Measurements from ENCODE around the gene TNFRSF13B.
"Not testable (repeated sequence)": the region's sequence is repeated elsewhere in the genome, so short reads cannot be mapped to it uniquely, and the experiment has no call there.

TNFRSF13B gene

DNA sequence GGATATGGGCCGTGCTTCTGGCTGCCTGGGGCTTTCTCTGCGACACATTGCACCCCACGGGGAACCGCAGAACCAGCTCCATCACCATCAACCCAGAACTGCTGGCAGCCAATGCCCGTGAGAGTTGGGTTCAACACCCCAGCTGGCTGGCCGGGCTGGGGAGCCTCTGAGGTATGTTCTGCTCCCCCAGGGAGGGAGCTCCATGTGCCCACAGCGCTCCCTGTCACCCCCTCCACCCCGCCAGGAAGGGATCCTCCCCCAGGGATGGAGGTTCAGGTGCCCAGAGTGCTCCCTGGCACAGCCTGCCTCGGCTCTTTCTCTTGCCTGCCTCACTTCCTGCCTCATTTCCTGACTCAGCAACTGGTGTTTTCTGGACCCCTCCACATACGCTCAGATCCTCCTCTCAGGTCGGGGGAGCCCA lies 46.1 kb upstream of the TNFRSF13B start:
- DNase-seq (ENCODE audit: low read depth): no peak
- no peak for TF ChIP-seq CTCF (IDR thresholded peaks at IDR 0.05; ENCODE audit: low read length, missing control alignments)

GRCh38 chr17:17017343-17018014 lies 45.6 kb upstream of the TNFRSF13B start:
- no peak for TF ChIP-seq CTCF (IDR thresholded peaks at IDR 0.05; ENCODE audit: low read length, missing control alignments)
- H3K4me3 ChIP-seq (replicated peaks; ENCODE audit: low read depth, low read length): no peak overlapping the region
- no peak for DNase-seq (ENCODE audit: low read depth)

More for the DNA sequence above, 46.1 kb upstream of the TNFRSF13B start:
- H3K4me3 ChIP-seq (replicated peaks; ENCODE audit: low read depth, low read length): no peak overlapping the region

DNA sequence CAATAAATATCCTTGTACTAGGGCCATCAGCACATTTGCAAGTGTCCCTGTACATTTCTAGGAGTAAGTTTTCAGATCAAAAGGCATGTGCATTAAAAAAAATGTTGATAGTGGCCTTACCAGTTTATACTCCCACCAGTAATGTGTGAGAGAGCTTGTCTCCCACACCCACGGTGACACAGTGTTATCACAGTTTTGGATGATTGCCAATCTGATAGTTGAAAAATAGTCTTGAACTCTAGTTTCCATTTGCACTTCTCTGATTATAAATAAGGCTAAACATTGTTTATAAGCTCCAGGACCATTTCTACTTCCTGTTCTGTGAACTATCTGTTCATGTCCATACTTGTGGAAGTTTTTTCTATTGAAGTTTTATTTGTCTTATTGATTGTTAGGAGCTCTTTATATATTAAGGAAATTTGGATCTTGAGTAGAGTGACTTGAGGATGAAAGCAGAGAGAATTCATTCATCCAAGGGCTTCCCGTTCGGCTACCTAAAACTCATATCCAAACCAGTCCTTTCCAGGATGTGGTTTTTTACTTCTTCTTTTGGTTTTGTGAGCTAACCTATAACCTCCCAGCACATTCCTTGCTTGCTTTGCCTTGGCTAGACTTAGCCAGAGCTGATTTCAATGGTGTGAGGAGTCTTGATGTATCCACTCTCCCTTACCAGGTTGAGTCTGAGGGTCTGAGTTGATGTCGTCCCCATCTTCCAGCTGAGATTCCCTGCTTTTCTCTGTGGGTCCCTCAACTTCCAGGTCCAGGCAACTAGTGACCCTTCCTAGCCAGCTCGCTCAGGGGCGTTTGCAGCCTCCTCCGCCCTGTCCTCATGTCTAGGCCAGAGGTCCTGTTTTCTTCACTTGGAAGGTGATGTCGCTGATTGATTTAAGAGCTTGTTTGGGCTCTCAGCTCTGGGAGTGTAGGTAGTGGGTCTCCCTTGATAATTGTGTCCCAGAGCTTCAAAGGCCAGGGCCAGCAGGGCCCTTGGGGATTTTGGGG lies 44.6 kb upstream of the TNFRSF13B start:
- DNase-seq (ENCODE audit: low read depth); H3K4me3 ChIP-seq (replicated peaks; ENCODE audit: low read depth, low read length): not testable (repeated sequence)

DNA sequence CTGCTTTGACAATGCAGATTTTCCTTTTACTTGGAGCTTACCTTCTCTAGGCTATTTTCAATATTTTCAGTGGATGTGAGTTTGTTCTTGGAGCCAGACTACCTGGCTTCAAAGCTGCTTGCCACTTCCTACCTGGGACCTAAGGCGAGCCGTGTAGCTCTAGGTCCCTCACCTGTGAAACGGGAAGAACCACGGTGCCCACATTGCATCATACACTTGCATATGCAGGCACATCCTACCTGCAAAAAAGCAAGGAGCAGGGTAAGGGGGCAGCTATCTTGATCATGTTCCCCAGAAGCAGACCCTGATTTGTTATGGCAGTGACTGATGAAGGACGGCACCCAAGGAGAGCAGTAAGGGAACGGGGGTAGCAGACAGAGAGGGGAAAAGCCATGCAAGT lies 43.3 kb upstream of the TNFRSF13B start:
- TF ChIP-seq CTCF (IDR thresholded peaks at IDR 0.05; ENCODE audit: low read length, missing control alignments): no peak
- no peak overlapping the region for H3K4me3 ChIP-seq (replicated peaks; ENCODE audit: low read depth, low read length)
- no peak for DNase-seq (ENCODE audit: low read depth)

DNA sequence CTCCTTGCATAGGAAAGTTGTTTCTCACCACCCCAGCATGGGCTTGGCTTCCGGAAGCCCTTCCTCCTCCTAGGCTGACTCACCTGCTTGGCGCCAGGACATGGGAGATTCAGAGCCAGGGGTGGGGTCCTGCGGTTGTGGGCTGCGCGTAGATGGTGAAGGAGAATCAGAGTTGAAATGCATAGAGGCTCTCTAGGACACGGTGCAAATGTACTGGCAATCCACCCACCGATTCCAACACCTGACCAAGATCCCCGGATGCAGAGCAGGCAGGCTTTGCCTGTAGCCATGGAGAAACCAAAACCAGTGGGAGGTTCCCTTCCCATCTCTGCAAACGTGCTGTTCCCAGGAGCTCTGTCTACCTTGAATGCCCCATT lies 42.8 kb upstream of the TNFRSF13B start:
- H3K4me3 ChIP-seq (replicated peaks; ENCODE audit: low read depth, low read length); DNase-seq (ENCODE audit: low read depth): not testable (repeated sequence)

- DNase-seq (ENCODE audit: low read depth); H3K4me3 ChIP-seq (replicated peaks; ENCODE audit: low read depth, low read length): not testable (repeated sequence)
Observed at GRCh38 chr17:17013828-17014747, 42.2 kb upstream of the TNFRSF13B start.

GRCh38 chr17:17011043-17011907 lies 39.4 kb upstream of the TNFRSF13B start:
- peak; percentile 85 for DNase-seq (ENCODE audit: low read depth)
- not testable (repeated sequence) for H3K4me3 ChIP-seq (replicated peaks; ENCODE audit: low read depth, low read length)

- H3K4me3 ChIP-seq (replicated peaks; ENCODE audit: low read depth, low read length); DNase-seq (ENCODE audit: low read depth): not testable (repeated sequence)
Observed at GRCh38 chr17:17010545-17011034, 38.7 kb upstream of the TNFRSF13B start.

DNA sequence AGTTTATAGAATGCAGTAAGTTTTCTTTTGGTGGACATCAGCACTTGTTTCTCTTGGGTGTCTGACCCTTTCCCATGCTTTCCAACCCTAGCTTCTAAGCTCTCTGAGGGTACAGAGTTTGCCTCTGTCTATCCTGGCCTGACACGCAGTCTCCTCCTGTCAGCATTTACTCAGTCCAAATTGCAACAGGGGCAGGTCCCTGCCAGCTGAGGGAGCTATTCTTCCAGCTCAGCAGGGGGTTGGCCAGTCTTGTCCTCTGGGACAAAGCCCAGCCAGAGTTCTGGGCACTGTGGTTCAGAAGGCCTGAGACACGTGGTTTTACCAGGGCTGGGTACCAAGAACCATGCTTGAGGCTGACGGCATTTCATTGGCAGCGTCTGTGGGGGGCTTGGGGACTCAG lies 38.1 kb upstream of the TNFRSF13B start:
- H3K4me3 ChIP-seq (replicated peaks; ENCODE audit: low read depth, low read length); DNase-seq (ENCODE audit: low read depth): not testable (repeated sequence)

DNA sequence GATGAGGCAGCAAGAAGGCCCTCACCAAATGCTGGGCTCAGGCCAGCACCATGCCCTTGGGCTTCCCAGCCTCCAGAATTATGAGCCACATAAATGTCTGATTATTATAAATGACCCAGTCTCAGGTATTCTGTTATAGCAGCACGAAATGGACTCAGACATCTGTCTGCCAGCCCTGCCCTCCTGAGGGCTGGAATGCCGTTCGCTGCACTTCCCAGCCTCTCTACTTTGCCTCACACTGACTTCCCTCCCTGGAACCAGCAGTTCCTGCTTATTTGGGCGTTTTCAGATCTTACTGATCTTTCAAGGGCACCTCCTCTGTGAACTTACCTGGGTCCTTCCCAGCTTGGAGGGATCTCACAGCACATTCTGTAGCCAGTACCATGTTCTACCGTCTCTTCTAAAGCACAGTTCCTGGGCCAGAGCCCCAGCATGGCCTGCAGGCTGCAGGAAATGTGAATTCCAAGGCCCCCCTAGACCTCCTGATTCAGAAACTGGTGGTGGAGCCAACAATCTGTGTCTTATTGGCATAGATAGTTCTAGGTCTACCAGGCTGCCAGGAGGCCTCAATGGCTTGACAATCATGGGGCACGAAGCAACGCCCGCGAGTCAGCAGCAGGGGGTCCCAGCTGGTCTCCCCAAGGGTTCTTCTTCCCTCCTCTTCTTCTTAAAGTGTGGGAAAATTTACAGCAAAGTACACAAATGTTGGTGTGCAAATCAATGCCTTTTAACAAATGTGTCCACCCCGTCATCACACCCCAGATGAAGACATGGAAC lies 36.9 kb upstream of the TNFRSF13B start:
- not testable (repeated sequence) for DNase-seq (ENCODE audit: low read depth); H3K4me3 ChIP-seq (replicated peaks; ENCODE audit: low read depth, low read length)

- H3K4me3 ChIP-seq (replicated peaks; ENCODE audit: low read depth, low read length); DNase-seq (ENCODE audit: low read depth): not testable (repeated sequence)
Observed at GRCh38 chr17:17007891-17008290, 36.0 kb upstream of the TNFRSF13B start.

- not testable (repeated sequence) for DNase-seq (ENCODE audit: low read depth); H3K4me3 ChIP-seq (replicated peaks; ENCODE audit: low read depth, low read length)
Observed at GRCh38 chr17:17004997-17005614, 33.2 kb upstream of the TNFRSF13B start.

Data from fibroblast of pulmonary artery (primary cell).